Breast epithelium (tissue), 3 donors: ENCODE results near the gene GTF2IRD1.

ENCODE experiments used
- CTCF ChIP-seq, 3 donors: fragments of 450-650 bp; IDR thresholded peaks; one replicate each; pipeline ENCODE4 v1.5.1; 2016 to 2017; ENCODE audit warnings: antibody characterized with exemption in 3 of 3, mild to moderate bottlenecking in 3 of 3, moderate library complexity in 3 of 3
- POLR2AphosphoS5 ChIP-seq, 3 donors: sonication (generic); formaldehyde crosslinking; IDR thresholded peaks; one replicate each; pipeline ENCODE4 v1.6.1; 2017; ENCODE audit warnings: antibody characterized with exemption in 3 of 3

GRCh38 chr7:74420006-74420405 is 33.7 kb upstream of the GTF2IRD1 start:
- no peak for TF ChIP-seq CTCF (IDR thresholded peaks at IDR 0.05)
- no peak for TF ChIP-seq POLR2AphosphoS5 (IDR thresholded peaks at IDR 0.05)
